H9 (cell line): Measurements from ENCODE around the gene RAB3IL1. TPM values are rescaled to one million over a fixed set of nuclear protein-coding genes. Genes with fewer than 3 reads are reported as not detected.

ENCODE experiments used
- DNase-seq: peaks from one replicate; pipeline ENCODE4 v3.0.0-alpha.2; 2017
- H2AFZ ChIP-seq: one replicate; pipeline ENCODE4 v1.6.1; 2013; ENCODE audit warnings: mild to moderate bottlenecking, low read length, control low read depth, moderate library complexity
- H2AK5ac ChIP-seq: 2 replicates; pipeline ENCODE4 v1.6.1; 2013; ENCODE audit warnings: low read length, control low read depth, mixed read lengths; ENCODE audit not compliant: insufficient read length
- H2BK120ac ChIP-seq: one replicate; pipeline ENCODE4 v1.6.1; 2013; ENCODE audit warnings: low read depth, mild to moderate bottlenecking, low read length, control low read depth, inconsistent platforms; ENCODE audit not compliant: poor library complexity, severe bottlenecking
- H2BK12ac ChIP-seq: 2 replicates; pipeline ENCODE4 v1.6.1; 2013; ENCODE audit warnings: low read length, control low read depth, mixed read lengths, low read depth; ENCODE audit not compliant: insufficient read length
- H2BK15ac ChIP-seq: 2 replicates; pipeline ENCODE4 v1.6.1; 2013; ENCODE audit warnings: low read depth, low read length, control low read depth
- H2BK20ac ChIP-seq: one replicate; pipeline ENCODE4 v1.6.1; 2013; ENCODE audit warnings: low read depth, mild to moderate bottlenecking, low read length, control low read depth, inconsistent platforms; ENCODE audit not compliant: poor library complexity, severe bottlenecking
- H2BK5ac ChIP-seq: 2 replicates; pipeline ENCODE4 v1.6.1; 2013; ENCODE audit warnings: low read length, control low read depth, mixed read lengths; ENCODE audit not compliant: insufficient read length
- H3K14ac ChIP-seq: 2 replicates; pipeline ENCODE4 v1.6.1; 2013; ENCODE audit warnings: low read length, control low read depth; ENCODE audit not compliant: insufficient read depth
- H3K18ac ChIP-seq: 2 replicates; pipeline ENCODE4 v1.6.1; 2013; ENCODE audit warnings: low read depth, mild to moderate bottlenecking, mixed read lengths, low read length, control low read depth; ENCODE audit not compliant: insufficient read length
- H3K23ac ChIP-seq: 2 replicates; pipeline ENCODE4 v1.6.1; 2013; ENCODE audit warnings: low read length, control low read depth, mixed read lengths, low read depth; ENCODE audit not compliant: insufficient read length
- H3K23me2 ChIP-seq: 2 replicates; pipeline ENCODE4 v1.6.1; 2013; ENCODE audit warnings: low read depth, mild to moderate bottlenecking, mixed read lengths, low read length, control low read depth; ENCODE audit not compliant: insufficient read length, poor library complexity, severe bottlenecking
- H3K27ac ChIP-seq: 2 replicates; pipeline ENCODE4 v1.5.1; 2013; ENCODE audit warnings: low read length, control low read depth, mixed read lengths, low read depth; ENCODE audit not compliant: insufficient read length
- H3K27me3 ChIP-seq: 2 replicates; pipeline ENCODE4 v1.6.1; 2013; ENCODE audit warnings: low read length, control low read depth, inconsistent platforms; ENCODE audit not compliant: insufficient read depth
- H3K4ac ChIP-seq: 2 replicates; pipeline ENCODE4 v1.6.1; 2013; ENCODE audit warnings: low read depth, mild to moderate bottlenecking, control low read depth, inconsistent platforms, low read length, moderate library complexity
- H3K4me1 ChIP-seq: 2 replicates; pipeline ENCODE4 v1.6.1; 2013; ENCODE audit warnings: low read length, control low read depth, inconsistent platforms; ENCODE audit not compliant: insufficient read depth
- H3K4me2 ChIP-seq: 2 replicates; pipeline ENCODE4 v1.6.1; 2013; ENCODE audit warnings: low read length, control low read depth, mixed read lengths; ENCODE audit not compliant: insufficient read length, insufficient read depth
- H3K56ac ChIP-seq: 2 replicates; pipeline ENCODE4 v1.6.1; 2013; ENCODE audit warnings: low read depth, mild to moderate bottlenecking, mixed read lengths, low read length, control low read depth; ENCODE audit not compliant: insufficient read length
- H3K79me1 ChIP-seq: 2 replicates; pipeline ENCODE4 v1.6.1; 2013; ENCODE audit warnings: low read depth, mild to moderate bottlenecking, moderate library complexity, low read length, control low read depth, inconsistent platforms; ENCODE audit not compliant: insufficient read depth, poor library complexity, severe bottlenecking
- H3K79me2 ChIP-seq: 2 replicates; pipeline ENCODE4 v1.6.1; 2013; ENCODE audit warnings: low read length, control low read depth, inconsistent platforms; ENCODE audit not compliant: insufficient read depth
- H3K9ac ChIP-seq: 2 replicates; pipeline ENCODE4 v1.6.1; 2013; ENCODE audit warnings: low read length, control low read depth, mixed read lengths; ENCODE audit not compliant: insufficient read length; ENCODE audit errors: extremely low read depth
- H3K9me3 ChIP-seq: one replicate; pipeline ENCODE4 v1.6.1; 2013; ENCODE audit warnings: low read depth, low read length, inconsistent platforms; ENCODE audit not compliant: control insufficient read depth
- H3T11ph ChIP-seq: one replicate; pipeline ENCODE4 v1.6.1; 2013; ENCODE audit warnings: mild to moderate bottlenecking, low read length, control low read depth, inconsistent platforms
- H4K20me1 ChIP-seq: one replicate; pipeline ENCODE4 v1.6.1; 2013; ENCODE audit not compliant: control insufficient read depth, insufficient read length, insufficient read depth
- H4K5ac ChIP-seq: 2 replicates; pipeline ENCODE4 v1.6.1; 2013; ENCODE audit warnings: low read depth, mild to moderate bottlenecking, mixed read lengths, low read length, control low read depth; ENCODE audit not compliant: insufficient read length
- H4K8ac ChIP-seq: replicated peaks from 2 replicates; pipeline ENCODE4 v1.6.1; 2013; ENCODE audit warnings: low read length, control low read depth, mixed read lengths, low read depth; ENCODE audit not compliant: insufficient read length
- H4K91ac ChIP-seq: 2 replicates; pipeline ENCODE4 v1.6.1; 2013; ENCODE audit warnings: low read depth, mild to moderate bottlenecking, moderate library complexity, mixed read lengths, low read length, control low read depth; ENCODE audit not compliant: insufficient read length
- H3K27ac Mint-ChIP-seq, 3 experiments: 2 replicates in 2 of 3; 3 replicates in 1 of 3; pipeline ENCODE4 v1.8.0; 2020 to 2021; ENCODE audit warnings: mixed read lengths in 3 of 3, mild to moderate bottlenecking in 1 of 3, moderate library complexity in 1 of 3
- H3K27me3 Mint-ChIP-seq: 2 replicates; pipeline ENCODE4 v1.8.0; 2021; ENCODE audit warnings: low read depth, mild to moderate bottlenecking, moderate library complexity, mixed read lengths
- H3K36me3 Mint-ChIP-seq, 3 experiments: 2 replicates in 2 of 3; 3 replicates in 1 of 3; pipeline ENCODE4 v1.8.0; 2020 to 2021; ENCODE audit warnings: low read depth in 3 of 3, mixed read lengths in 3 of 3; ENCODE audit not compliant: insufficient read depth in 1 of 3
- H3K4me1 Mint-ChIP-seq, 2 experiments: 2 replicates each; pipeline ENCODE4 v1.8.0; 2020; ENCODE audit warnings: mixed read lengths in 2 of 2
- H3K4me3 Mint-ChIP-seq, 2 experiments: 2 replicates in 1 of 2; 3 replicates in 1 of 2; pipeline ENCODE4 v1.8.0; 2020 to 2021; ENCODE audit warnings: mild to moderate bottlenecking in 2 of 2, mixed read lengths in 2 of 2, moderate library complexity in 1 of 2
- H3K9me3 Mint-ChIP-seq, 2 experiments: 2 replicates in 1 of 2; 3 replicates in 1 of 2; pipeline ENCODE4 v1.8.0; 2020; ENCODE audit warnings: mild to moderate bottlenecking in 2 of 2, mixed read lengths in 2 of 2, moderate library complexity in 1 of 2
- WGBS: extraction: QIAGEN DNeasy Blood & Tissue Kit; methylation state at CpG from one replicate; pipeline ENCODE4 v1.1.7; 2013; ENCODE audit warnings: missing lambda C conversion rate, low lambda C conversion rate, mixed read lengths; ENCODE audit not compliant: insufficient read length; ENCODE audit errors: extremely low coverage; 5-methylcytosine and 5-hydroxymethylcytosine counted together
- total RNA-seq: library from RNA; stranded (reverse); gene quantifications from 2 replicates; pipeline ENCODE4 v1.2.1, GENCODE V29; 2021
- TF ChIP-seq, protein P1 (sequence below): fragments of 200-600 bp; sonication (generic); conservative IDR thresholded peaks from 3 replicates; pipeline ENCODE4 v1.8.0; 2021; ENCODE audit warnings: antibody characterized with exemption, mild to moderate bottlenecking

RAB3IL1 gene
- total RNA-seq, 1 experiment from 2014 or later: 2.4 TPM

DNA sequence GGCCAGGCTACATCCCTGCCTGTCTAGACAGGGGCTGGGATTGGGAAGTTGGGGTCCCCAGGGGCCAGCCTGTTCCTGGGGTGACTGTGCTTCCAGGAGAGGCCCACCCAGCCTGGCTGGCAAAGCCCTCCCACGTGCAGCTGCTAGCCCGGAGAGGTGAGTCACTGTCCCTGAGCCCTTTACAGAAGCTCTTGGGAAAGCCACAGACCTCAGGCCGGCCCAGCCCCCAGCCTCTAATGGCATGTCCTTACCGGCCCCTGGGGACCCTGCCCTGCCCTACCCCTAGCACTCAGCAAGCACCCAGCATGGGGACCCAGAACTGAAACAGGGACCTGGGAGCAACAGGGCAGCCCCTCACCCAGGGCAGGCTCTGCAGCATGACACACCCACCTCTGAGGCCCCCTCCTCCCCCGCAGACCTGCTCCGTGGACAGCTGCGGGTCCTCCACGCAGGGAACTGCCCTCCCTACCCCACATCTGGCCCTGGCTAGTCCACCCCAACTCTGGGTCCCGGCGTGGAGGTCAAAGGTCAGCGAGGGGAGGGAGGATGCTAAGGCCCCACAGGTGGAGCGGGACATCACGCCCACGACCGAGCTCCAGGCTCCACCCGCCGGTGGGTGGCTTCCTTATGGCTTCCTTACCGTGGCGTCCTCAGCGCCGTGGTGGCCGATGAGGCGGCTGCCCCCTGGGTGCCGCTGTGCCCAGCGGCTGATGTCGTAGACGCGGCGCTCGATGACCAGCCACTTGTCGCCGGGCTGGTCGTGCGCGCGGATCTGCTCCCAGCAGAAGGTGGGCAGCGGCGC, 26.6 kb downstream of the RAB3IL1 start:
- no peak overlapping the region for H2BK20ac ChIP-seq
- H3K27me3 Mint-ChIP-seq: peaks cover 2% of the 10 kb centered on the region
- 0 out of 2 replicates have a peak, but pooled peaks cover 2% of the 10 kb centered on the region for H3K79me2 ChIP-seq
- H3K4ac ChIP-seq: no peak overlapping the region
- H3K56ac ChIP-seq: no peak overlapping the region
- no peak overlapping the region for H2BK5ac ChIP-seq
- H2BK12ac ChIP-seq: no peak overlapping the region
- DNase-seq: peak; percentile 61
- H3K4me1 Mint-ChIP-seq: peaks cover 4 to 11% of the 10 kb centered on the region in 2 experiments; a peak in 3 of 4 replicates
- H3K14ac ChIP-seq: peak overlapping the region; percentile 21; the same call in 1 of the 2 replicates
- H3K9ac ChIP-seq: no peak overlapping the region
- H3K23ac ChIP-seq: no peak overlapping the region
- no peak overlapping the region for H2BK120ac ChIP-seq
- TF ChIP-seq, protein P1, sequence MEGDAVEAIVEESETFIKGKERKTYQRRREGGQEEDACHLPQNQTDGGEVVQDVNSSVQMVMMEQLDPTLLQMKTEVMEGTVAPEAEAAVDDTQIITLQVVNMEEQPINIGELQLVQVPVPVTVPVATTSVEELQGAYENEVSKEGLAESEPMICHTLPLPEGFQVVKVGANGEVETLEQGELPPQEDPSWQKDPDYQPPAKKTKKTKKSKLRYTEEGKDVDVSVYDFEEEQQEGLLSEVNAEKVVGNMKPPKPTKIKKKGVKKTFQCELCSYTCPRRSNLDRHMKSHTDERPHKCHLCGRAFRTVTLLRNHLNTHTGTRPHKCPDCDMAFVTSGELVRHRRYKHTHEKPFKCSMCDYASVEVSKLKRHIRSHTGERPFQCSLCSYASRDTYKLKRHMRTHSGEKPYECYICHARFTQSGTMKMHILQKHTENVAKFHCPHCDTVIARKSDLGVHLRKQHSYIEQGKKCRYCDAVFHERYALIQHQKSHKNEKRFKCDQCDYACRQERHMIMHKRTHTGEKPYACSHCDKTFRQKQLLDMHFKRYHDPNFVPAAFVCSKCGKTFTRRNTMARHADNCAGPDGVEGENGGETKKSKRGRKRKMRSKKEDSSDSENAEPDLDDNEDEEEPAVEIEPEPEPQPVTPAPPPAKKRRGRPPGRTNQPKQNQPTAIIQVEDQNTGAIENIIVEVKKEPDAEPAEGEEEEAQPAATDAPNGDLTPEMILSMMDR: no peak; the same call in 2 of the 3 replicates
- H3K23me2 ChIP-seq: peaks cover 9% of the 10 kb centered on the region
- no peak overlapping the region for H2AFZ ChIP-seq
- no peaks in the 10 kb centered on the region for H4K20me1 ChIP-seq
- peak overlapping the region; percentile 69 to 78 for H3K4me3 Mint-ChIP-seq
- H3K79me1 ChIP-seq: no peaks in the 10 kb centered on the region
- peaks cover 0 to 6% (median 2%) of the 10 kb centered on the region in 3 experiments; a peak in 4 of 7 replicates for H3K36me3 Mint-ChIP-seq
- H3K27ac ChIP-seq: no peak overlapping the region
- H3T11ph ChIP-seq: no peak overlapping the region
- no peak overlapping the region for H4K5ac ChIP-seq
- no peak overlapping the region for H4K8ac ChIP-seq
- H4K91ac ChIP-seq: no peak overlapping the region
- H3K4me2 ChIP-seq: peak overlapping the region; percentile 64
- H3K9me3 ChIP-seq: no peaks in the 10 kb centered on the region
- no CpG with 5 or more reads among the region's 38 CpGs for WGBS
- peaks cover 0 to 5% of the 10 kb centered on the region in 2 experiments; a peak in 2 of 5 replicates for H3K9me3 Mint-ChIP-seq
- H2AK5ac ChIP-seq: no peak overlapping the region
- H2BK15ac ChIP-seq: no peak overlapping the region
- H3K4me1 ChIP-seq: no peaks in the 10 kb centered on the region
- H3K27ac Mint-ChIP-seq: no peak overlapping the region
- no peak overlapping the region for H3K18ac ChIP-seq
- H3K27me3 ChIP-seq: no peaks in the 10 kb centered on the region
